Measurements from ENCODE around the gene ATG10.

ATG10 gene

DNA sequence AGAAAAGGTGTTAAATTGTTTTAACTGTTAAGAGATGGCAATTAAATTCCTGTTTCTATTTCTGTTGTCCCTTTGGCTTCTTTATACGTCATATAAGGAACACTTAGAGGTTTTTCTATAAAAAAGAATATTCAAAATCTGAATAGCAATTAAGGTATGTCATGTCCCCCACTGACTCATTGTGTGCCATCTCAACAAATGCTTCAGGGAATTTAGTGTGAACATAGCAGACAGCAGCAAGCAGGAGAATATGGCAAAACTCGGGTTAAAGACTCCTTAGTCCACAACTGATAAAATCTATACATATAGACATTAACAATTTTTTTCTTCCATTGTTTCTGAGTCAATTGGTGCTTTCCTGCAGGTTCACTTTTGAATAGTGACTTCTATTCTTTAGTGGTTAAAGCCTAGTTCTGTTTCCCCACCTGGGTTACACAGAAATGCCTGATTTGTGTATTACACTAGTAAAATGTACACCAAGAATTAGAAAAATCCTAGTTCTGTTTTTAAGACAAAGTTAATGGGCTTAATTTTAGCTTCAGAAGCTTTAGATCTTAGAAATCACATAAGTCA is 324.2 kb downstream of the ATG10 start:
- H3K27ac ChIP-seq: no peak overlapping the region
- TF ChIP-seq, protein P1, sequence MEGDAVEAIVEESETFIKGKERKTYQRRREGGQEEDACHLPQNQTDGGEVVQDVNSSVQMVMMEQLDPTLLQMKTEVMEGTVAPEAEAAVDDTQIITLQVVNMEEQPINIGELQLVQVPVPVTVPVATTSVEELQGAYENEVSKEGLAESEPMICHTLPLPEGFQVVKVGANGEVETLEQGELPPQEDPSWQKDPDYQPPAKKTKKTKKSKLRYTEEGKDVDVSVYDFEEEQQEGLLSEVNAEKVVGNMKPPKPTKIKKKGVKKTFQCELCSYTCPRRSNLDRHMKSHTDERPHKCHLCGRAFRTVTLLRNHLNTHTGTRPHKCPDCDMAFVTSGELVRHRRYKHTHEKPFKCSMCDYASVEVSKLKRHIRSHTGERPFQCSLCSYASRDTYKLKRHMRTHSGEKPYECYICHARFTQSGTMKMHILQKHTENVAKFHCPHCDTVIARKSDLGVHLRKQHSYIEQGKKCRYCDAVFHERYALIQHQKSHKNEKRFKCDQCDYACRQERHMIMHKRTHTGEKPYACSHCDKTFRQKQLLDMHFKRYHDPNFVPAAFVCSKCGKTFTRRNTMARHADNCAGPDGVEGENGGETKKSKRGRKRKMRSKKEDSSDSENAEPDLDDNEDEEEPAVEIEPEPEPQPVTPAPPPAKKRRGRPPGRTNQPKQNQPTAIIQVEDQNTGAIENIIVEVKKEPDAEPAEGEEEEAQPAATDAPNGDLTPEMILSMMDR (conservative IDR thresholded peaks at IDR 0.05): no peak

DNA sequence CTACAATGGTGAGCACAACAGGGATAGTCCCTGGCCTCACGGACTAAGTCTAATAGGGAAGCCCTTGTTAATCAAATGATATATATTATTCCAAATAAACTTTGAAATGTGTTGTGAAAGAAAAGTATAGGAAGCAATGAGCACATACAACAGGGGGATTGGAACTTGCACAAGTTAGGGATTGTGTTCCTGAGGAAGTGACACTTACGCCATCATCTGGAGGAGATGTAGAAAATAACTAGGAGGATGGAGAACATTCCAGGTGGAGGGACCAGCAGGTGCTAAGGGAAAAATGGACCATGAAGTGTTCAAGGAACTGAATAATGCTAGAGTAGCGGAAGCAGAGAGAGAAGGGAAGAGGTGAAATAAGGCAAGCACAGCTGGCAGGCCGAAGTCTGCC is 325.1 kb downstream of the ATG10 start:
- no peak overlapping the region for H3K27ac ChIP-seq
- TF ChIP-seq, protein P1 (conservative IDR thresholded peaks at IDR 0.05): no peak

DNA sequence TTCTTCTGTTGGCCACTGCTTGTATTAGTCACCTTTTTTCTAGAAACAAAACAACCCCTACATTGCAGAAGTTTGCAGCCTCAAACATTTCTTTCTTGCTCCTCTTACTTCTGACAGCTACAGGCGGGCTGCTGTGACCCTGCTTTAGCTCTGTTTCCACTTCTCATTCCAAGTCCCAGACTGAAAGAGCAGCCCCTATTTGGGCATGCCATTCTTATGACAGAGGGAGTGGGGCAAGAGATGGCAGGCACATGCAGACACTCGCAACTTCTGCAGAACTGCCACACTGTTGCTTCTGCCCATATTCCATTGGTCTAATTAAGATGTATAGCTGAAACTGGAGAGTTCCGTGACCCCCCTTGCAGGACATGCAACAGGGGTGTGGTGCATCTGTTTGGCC is 325.9 kb downstream of the ATG10 start:
- TF ChIP-seq, protein P1 (conservative IDR thresholded peaks at IDR 0.05): no peak
- no peak overlapping the region for H3K27ac ChIP-seq

DNA sequence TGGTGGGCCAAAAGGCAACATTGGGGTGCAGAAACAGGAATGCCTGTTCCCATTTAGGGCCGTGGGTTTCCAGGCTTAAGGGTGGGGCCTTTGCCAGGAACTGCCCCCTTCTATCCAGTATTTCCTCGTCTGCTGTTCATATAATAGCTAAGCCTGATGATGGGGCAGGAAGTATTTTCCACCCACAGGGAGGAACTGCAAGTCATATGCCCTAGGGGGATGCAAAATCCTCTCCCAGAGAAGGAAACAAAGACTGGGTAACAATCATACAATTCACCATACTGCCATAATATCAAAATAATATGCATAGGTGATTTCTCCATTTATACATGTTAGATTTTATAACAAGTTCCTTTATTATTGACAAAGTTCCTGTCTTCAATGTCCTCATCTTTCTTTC is 326.8 kb downstream of the ATG10 start:
- H3K27ac ChIP-seq: no peak overlapping the region
- TF ChIP-seq, protein P1 (conservative IDR thresholded peaks at IDR 0.05): no peak

DNA sequence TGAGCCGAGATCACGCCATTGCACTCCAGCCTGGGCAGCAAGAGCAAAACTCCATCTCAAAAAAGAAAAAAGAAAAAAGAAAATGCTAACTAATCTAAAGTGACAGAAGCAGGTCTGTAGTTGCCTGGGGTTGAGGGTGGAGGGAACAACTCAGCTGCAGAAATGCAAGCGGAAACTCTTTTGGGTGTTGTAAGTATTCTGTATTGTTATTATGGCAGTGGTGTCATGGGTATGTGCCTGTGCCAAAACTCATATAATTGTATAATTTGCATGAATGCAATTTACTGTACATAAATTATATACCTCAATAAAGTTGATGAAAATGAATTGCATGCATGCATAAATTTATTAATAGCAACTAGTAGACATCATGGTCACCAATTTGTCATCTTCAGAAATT is 329.4 kb downstream of the ATG10 start:
- H3K27ac ChIP-seq: no peak overlapping the region
- TF ChIP-seq, protein P1 (conservative IDR thresholded peaks at IDR 0.05): no peak
